RWPE1 (cell line): ENCODE measurements around the gene EBPL.
"Not testable (repeated sequence)": the region's sequence is repeated elsewhere in the genome, so short reads cannot be mapped to it uniquely, and the experiment has no call there.

Source experiments
- CTCF ChIA-PET: fragments of 350-600 bp; sonication (Branson Sonifier 250); formaldehyde crosslinking; extraction: SDS; loops from one replicate; lab custom pipeline; 2021; lab: Yijun Ruan, JAX
- POLR2A ChIA-PET: fragments of 400-600 bp; formaldehyde crosslinking; extraction: SDS; loops from one replicate; lab custom pipeline; 2020; ENCODE audit warnings: antibody characterized with exemption; ENCODE audit not compliant: low non-redundant PET; lab: Yijun Ruan, JAX
- DNase-seq: peaks from one replicate; pipeline ENCODE4 v3.0.0; 2012; ENCODE audit warnings: low spot score
- H3K27ac ChIP-seq: fragments of 450-650 bp; 2 replicates; pipeline ENCODE4 v1.5.1; 2017
- CTCF ChIP-seq: fragments of 450-650 bp; conservative IDR thresholded peaks from 2 replicates; pipeline ENCODE4 v1.5.1; 2017; ENCODE audit warnings: low read depth, mild to moderate bottlenecking

Gene EBPL

GRCh38 chr13:49624229-49624628, 67.1 kb downstream of the EBPL start:
- no peak for TF ChIP-seq CTCF
- DNase-seq, result no peak
- ChIA-PET CTCF (interaction anchor here (0.7 kb wide), 1 partner anchor 924 kb away, joined by 3 read pairs; no protein-coding TSS in a partner anchor), POLR2A (no interaction called here)
- H3K27ac ChIP-seq, result no peak overlapping the region

GRCh38 chr13:49622174-49622946, 68.9 kb downstream of the EBPL start:
- no peak for TF ChIP-seq CTCF
- H3K27ac ChIP-seq, result no peak overlapping the region
- ChIA-PET POLR2A (no interaction called here), CTCF (no interaction called here)
- DNase-seq, result no peak

GRCh38 chr13:49620170-49620621, 71.1 kb downstream of the EBPL start:
- CTCF ChIA-PET, result no interaction called here
- POLR2A ChIA-PET, result no interaction called here

GRCh38 chr13:49616676-49617065, 74.6 kb downstream of the EBPL start:
- POLR2A ChIA-PET, result no interaction called here
- TF ChIP-seq CTCF, result no peak
- DNase-seq, result no peak
- no peak overlapping the region for H3K27ac ChIP-seq
- CTCF ChIA-PET, result interaction anchor here (1.2 to 1.7 kb wide), 2 partner anchors 9 to 36 kb away, joined by 3 to 5 read pairs; no protein-coding TSS in a partner anchor

More at GRCh38 chr13:49620170-49620621, 71.1 kb downstream of the EBPL start:
- no peak for TF ChIP-seq CTCF
- no peak overlapping the region for H3K27ac ChIP-seq
- no peak for DNase-seq

- POLR2A ChIA-PET, result no interaction called here
- H3K27ac ChIP-seq, result no peak overlapping the region
- TF ChIP-seq CTCF, result no peak
- CTCF ChIA-PET, result interaction anchor here (1.2 to 1.7 kb wide), 2 partner anchors 9 to 36 kb away, joined by 3 to 5 read pairs; no protein-coding TSS in a partner anchor
- DNase-seq, result no peak
These were observed 75.2 kb downstream of the EBPL start for GRCh38 chr13:49615836-49616675.

- DNase-seq, H3K27ac ChIP-seq, POLR2A ChIA-PET, CTCF ChIA-PET: not testable (repeated sequence)
These were observed 79.2 kb downstream of the EBPL start for GRCh38 chr13:49612042-49612441.
